Measurements from ENCODE around the gene USP22.
A peak's percentile ranks its signal among the peaks of the same experiment; 100 is the strongest.
"Not testable (repeated sequence)": the region's sequence is repeated elsewhere in the genome, so short reads cannot be mapped to it uniquely, and the experiment has no call there.

Gene USP22

GRCh38 chr17:21042458-21043295, at the start of gene USP22:
TSS of gene USP22 (minus strand) at chr17:21043011. CDS start at chr17:21042835, 176 bp downstream.
- no peak for DNase-seq

GRCh38 chr17:21090902-21091618, 48.2 kb upstream of the USP22 start:
- no peak for DNase-seq

- DNase-seq, result no peak
Measured at GRCh38 chr17:21089933-21090901, 47.4 kb upstream of the USP22 start.

GRCh38 chr17:21089145-21089544, 46.3 kb upstream of the USP22 start:
- peak; percentile 70 for DNase-seq

- no peak for DNase-seq
Measured at GRCh38 chr17:21085707-21086106, 42.9 kb upstream of the USP22 start.

- not testable (repeated sequence) for DNase-seq
Measured at GRCh38 chr17:21085280-21085679, 42.5 kb upstream of the USP22 start.

GRCh38 chr17:21082001-21082436, 39.2 kb upstream of the USP22 start:
- no peak for DNase-seq

GRCh38 chr17:21079196-21079595, 36.4 kb upstream of the USP22 start:
- no peak for DNase-seq

- DNase-seq, result no peak
Measured at GRCh38 chr17:21078016-21078780, 35.4 kb upstream of the USP22 start.

- no peak for DNase-seq
Measured at GRCh38 chr17:21077281-21077680, 34.5 kb upstream of the USP22 start.

- no peak for DNase-seq
Measured at GRCh38 chr17:21076242-21076641, 33.4 kb upstream of the USP22 start.

GRCh38 chr17:21075739-21076085, 32.9 kb upstream of the USP22 start:
- DNase-seq, result no peak

GRCh38 chr17:21072745-21073197, 30.0 kb upstream of the USP22 start:
- no peak for DNase-seq

GRCh38 chr17:21066394-21066793, 23.6 kb upstream of the USP22 start:
- peak; percentile 8 for DNase-seq

GRCh38 chr17:21061971-21062526, 19.2 kb upstream of the USP22 start:
- DNase-seq, result no peak

- no peak for DNase-seq
Measured at GRCh38 chr17:21061158-21061835, 18.5 kb upstream of the USP22 start.

- DNase-seq, result no peak
Measured at GRCh38 chr17:21059761-21060160, 16.9 kb upstream of the USP22 start.

- DNase-seq, result peak; percentile 35
Measured at GRCh38 chr17:21058098-21058893, 15.5 kb upstream of the USP22 start.

GRCh38 chr17:21053056-21053455, 10.2 kb upstream of the USP22 start:
- DNase-seq, result not testable (repeated sequence)

GRCh38 chr17:21049457-21049856, 6.6 kb upstream of the USP22 start:
- no peak for DNase-seq
